HUES48 (cell line): ENCODE results near the gene LRRC46.
A peak's percentile ranks its signal among the peaks of the same experiment; 100 is the strongest.

Experiments used
- H3K27ac ChIP-seq: one replicate; pipeline ENCODE4 v1.7.0; 2013; ENCODE audit warnings: low read depth, low read length, inconsistent platforms
- H3K27me3 ChIP-seq: 2 replicates; pipeline ENCODE4 v1.6.1; 2013; ENCODE audit warnings: mild to moderate bottlenecking, low read length; ENCODE audit not compliant: control insufficient read depth, insufficient read depth
- H3K36me3 ChIP-seq: 2 replicates; pipeline ENCODE4 v1.6.1; 2013; ENCODE audit warnings: low read length; ENCODE audit not compliant: control insufficient read depth, insufficient read depth
- H3K4me1 ChIP-seq: 2 replicates; pipeline ENCODE4 v1.6.1; 2013; ENCODE audit warnings: mild to moderate bottlenecking, low read length; ENCODE audit not compliant: control insufficient read depth, insufficient read depth
- H3K4me3 ChIP-seq: 2 replicates; pipeline ENCODE4 v1.5.1; 2013; ENCODE audit warnings: mild to moderate bottlenecking, low read depth, low read length
- H3K9ac ChIP-seq: 2 replicates; pipeline ENCODE4 v1.6.1; 2013; ENCODE audit warnings: mild to moderate bottlenecking, low read depth, low read length, moderate library complexity
- H3K9me3 ChIP-seq: 2 replicates; pipeline ENCODE4 v1.6.1; 2013; ENCODE audit warnings: low read length; ENCODE audit not compliant: control insufficient read depth, insufficient read depth

The LRRC46 gene

GRCh38 chr17:47845716-47846075 lies 14.2 kb downstream of the LRRC46 start:
- Histone ChIP-seq H3K4me3 (no peak overlapping the region), H3K27ac (no peak overlapping the region), H3K4me1 (peaks cover 18% of the 10 kb centered on the region), H3K9ac (no peak overlapping the region), H3K9me3 (no peaks in the 10 kb centered on the region), H3K27me3 (peaks cover 66% of the 10 kb centered on the region), H3K36me3 (no peaks in the 10 kb centered on the region)

- no peak overlapping the region for H3K9ac ChIP-seq
Measured at GRCh38 chr17:47846716-47847340, 15.4 kb downstream of the LRRC46 start.

GRCh38 chr17:47847341-47848197 lies 16.1 kb downstream of the LRRC46 start:
- Histone ChIP-seq H3K4me1 (peaks cover 20% of the 10 kb centered on the region), H3K27ac (no peak overlapping the region), H3K4me3 (peak overlapping the region; percentile 45), H3K9ac (no peak overlapping the region), H3K36me3 (no peaks in the 10 kb centered on the region), H3K27me3 (peaks cover 79% of the 10 kb centered on the region), H3K9me3 (no peaks in the 10 kb centered on the region)

More at GRCh38 chr17:47846716-47847340, 15.4 kb downstream of the LRRC46 start:
- no peaks in the 10 kb centered on the region for H3K36me3 ChIP-seq
- no peak overlapping the region for H3K27ac ChIP-seq
- H3K27me3 ChIP-seq, result peaks cover 71% of the 10 kb centered on the region
- no peaks in the 10 kb centered on the region for H3K9me3 ChIP-seq
- H3K4me3 ChIP-seq, result peak overlapping the region; percentile 45
- peaks cover 15% of the 10 kb centered on the region for H3K4me1 ChIP-seq

GRCh38 chr17:47848198-47848513 lies 16.7 kb downstream of the LRRC46 start:
- peak overlapping the region; percentile 45; the same call in 1 of the 2 replicates for H3K4me3 ChIP-seq

GRCh38 chr17:47850373-47850691 lies 18.9 kb downstream of the LRRC46 start:
- Histone ChIP-seq H3K27ac (peak overlapping the region; percentile 44), H3K4me3 (peak overlapping the region; percentile 70), H3K27me3 (peaks cover 94% of the 10 kb centered on the region), H3K4me1 (peaks cover 18% of the 10 kb centered on the region), H3K9ac (no peak overlapping the region), H3K36me3 (no peaks in the 10 kb centered on the region), H3K9me3 (no peaks in the 10 kb centered on the region)

More at GRCh38 chr17:47848198-47848513, 16.7 kb downstream of the LRRC46 start:
- H3K36me3 ChIP-seq, result no peaks in the 10 kb centered on the region
- no peak overlapping the region for H3K27ac ChIP-seq
- H3K4me1 ChIP-seq, result peaks cover 21% of the 10 kb centered on the region
- H3K9ac ChIP-seq, result no peak overlapping the region
- peaks cover 85% of the 10 kb centered on the region for H3K27me3 ChIP-seq
- no peaks in the 10 kb centered on the region for H3K9me3 ChIP-seq

- H3K9me3 ChIP-seq, result no peaks in the 10 kb centered on the region
- H3K9ac ChIP-seq, result no peak within 1 kb of the TSS
- peak within 1 kb of the TSS; percentile 70 for H3K4me3 ChIP-seq
- H3K4me1 ChIP-seq, result peaks cover 18% of the 10 kb centered on the region
- H3K27ac ChIP-seq, result peak within 1 kb of the TSS; percentile 44
- H3K27me3 ChIP-seq, result peaks cover 94% of the 10 kb centered on the region
- no peaks in the 10 kb centered on the region for H3K36me3 ChIP-seq
Measured at GRCh38 chr17:47850692-47851573, 19.5 kb downstream of the LRRC46 start, which contains the start of gene SP6. SP6 (minus strand) TSS chr17:47851163; CDS start chr17:47848429, 2,734 bp downstream.

- no peak overlapping the region for H3K27ac ChIP-seq
Measured at GRCh38 chr17:47851764-47852112, 20.3 kb downstream of the LRRC46 start.

GRCh38 chr17:47852113-47852949 lies 20.9 kb downstream of the LRRC46 start:
- Histone ChIP-seq H3K27ac (no peak overlapping the region), H3K9ac (no peak overlapping the region), H3K36me3 (no peaks in the 10 kb centered on the region), H3K9me3 (no peaks in the 10 kb centered on the region), H3K4me1 (peaks cover 18% of the 10 kb centered on the region), H3K4me3 (peak overlapping the region; percentile 70), H3K27me3 (peaks cover 94% of the 10 kb centered on the region)

More at GRCh38 chr17:47851764-47852112, 20.3 kb downstream of the LRRC46 start:
- Histone ChIP-seq H3K36me3 (no peaks in the 10 kb centered on the region), H3K9me3 (no peaks in the 10 kb centered on the region), H3K27me3 (peaks cover 94% of the 10 kb centered on the region), H3K4me1 (peaks cover 18% of the 10 kb centered on the region), H3K9ac (no peak overlapping the region), H3K4me3 (peak overlapping the region; percentile 70)

DNA sequence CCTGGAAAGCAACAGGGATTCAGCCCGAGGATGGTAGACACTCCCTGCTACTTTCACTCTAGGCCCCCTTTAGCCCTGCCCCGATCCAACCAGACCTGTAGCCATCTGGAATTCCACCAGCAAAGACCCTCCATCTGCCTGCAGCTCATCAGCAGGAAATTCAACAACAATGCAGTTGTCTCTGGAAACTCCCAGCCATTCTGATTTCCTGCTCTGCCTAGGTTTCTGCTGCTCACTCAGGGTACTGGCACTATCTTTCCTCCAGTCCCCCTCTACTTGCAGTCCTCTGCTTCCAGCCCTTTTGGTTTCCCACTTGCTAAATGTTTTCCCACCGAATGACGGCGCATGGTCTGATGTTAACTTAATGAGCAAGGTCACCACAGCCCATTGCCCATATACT lies 22.1 kb downstream of the LRRC46 start:
- H3K9me3 ChIP-seq, result no peaks in the 10 kb centered on the region
- no peak overlapping the region for H3K4me3 ChIP-seq
- H3K4me1 ChIP-seq, result peaks cover 21% of the 10 kb centered on the region
- no peaks in the 10 kb centered on the region for H3K36me3 ChIP-seq
- H3K9ac ChIP-seq, result no peak overlapping the region
- H3K27me3 ChIP-seq, result peaks cover 83% of the 10 kb centered on the region
- H3K27ac ChIP-seq, result no peak overlapping the region

GRCh38 chr17:47855737-47856136 lies 24.3 kb downstream of the LRRC46 start:
- Histone ChIP-seq H3K4me3 (no peak overlapping the region), H3K4me1 (peaks cover 15% of the 10 kb centered on the region), H3K36me3 (no peaks in the 10 kb centered on the region), H3K27me3 (peaks cover 70% of the 10 kb centered on the region), H3K27ac (no peak overlapping the region), H3K9ac (no peak overlapping the region), H3K9me3 (no peaks in the 10 kb centered on the region)
